Trophoblast cell (in vitro differentiated cells and primary cell): Measurements from ENCODE around the gene CLDN15.
"Not testable (repeated sequence)": the region's sequence is repeated elsewhere in the genome, so short reads cannot be mapped to it uniquely, and the experiment has no call there.

Source experiments
- DNase-seq, 2 donors: peaks; one replicate each; pipeline ENCODE4 v3.0.0-alpha.2; 2016
- H2AFZ ChIP-seq: 2 replicates; pipeline ENCODE4 v1.6.1; 2013; ENCODE audit warnings: low read length, moderate library complexity, mild to moderate bottlenecking; ENCODE audit not compliant: insufficient read depth, poor library complexity
- H2AK5ac ChIP-seq: 2 replicates; pipeline ENCODE4 v1.6.1; 2013; ENCODE audit warnings: mild to moderate bottlenecking, low read length
- H2BK120ac ChIP-seq: 2 replicates; pipeline ENCODE4 v1.6.1; 2013; ENCODE audit warnings: low read length, mild to moderate bottlenecking, moderate library complexity; ENCODE audit not compliant: insufficient read depth, poor library complexity
- H2BK12ac ChIP-seq: 2 replicates; pipeline ENCODE4 v1.6.1; 2013; ENCODE audit warnings: mild to moderate bottlenecking, low read length, moderate library complexity
- H2BK5ac ChIP-seq: 2 replicates; pipeline ENCODE4 v1.6.1; 2013; ENCODE audit warnings: low read length, low read depth, moderate library complexity, mild to moderate bottlenecking; ENCODE audit not compliant: poor library complexity
- H3K14ac ChIP-seq: 2 replicates; pipeline ENCODE4 v1.6.1; 2013; ENCODE audit warnings: mild to moderate bottlenecking, low read length
- H3K18ac ChIP-seq: 2 replicates; pipeline ENCODE4 v1.6.1; 2013; ENCODE audit warnings: mild to moderate bottlenecking, low read length
- H3K23ac ChIP-seq: 2 replicates; pipeline ENCODE4 v1.6.1; 2013; ENCODE audit warnings: low read length
- H3K27ac ChIP-seq: 2 replicates; pipeline ENCODE4 v1.5.1; 2013; ENCODE audit warnings: low read depth, mild to moderate bottlenecking, inconsistent platforms, low read length, moderate library complexity
- H3K27me3 ChIP-seq: 2 replicates; pipeline ENCODE4 v1.6.1; 2013; ENCODE audit warnings: inconsistent platforms, mild to moderate bottlenecking, low read length, moderate library complexity; ENCODE audit not compliant: insufficient read depth
- H3K36me3 ChIP-seq, 2 experiments: 1 replicate in 1 of 2; 2 replicates in 1 of 2; pipeline ENCODE4 v1.6.1; 2013; ENCODE audit warnings: low read length in 2 of 2, mild to moderate bottlenecking in 2 of 2, moderate library complexity in 1 of 2; ENCODE audit not compliant: insufficient read depth in 2 of 2, control insufficient read depth in 1 of 2
- H3K4ac ChIP-seq: 2 replicates; pipeline ENCODE4 v1.6.1; 2013; ENCODE audit warnings: low read depth, mild to moderate bottlenecking, low read length, moderate library complexity
- H3K4me1 ChIP-seq, 2 experiments: 1 replicate in 1 of 2; 2 replicates in 1 of 2; pipeline ENCODE4 v1.6.1; 2013; ENCODE audit warnings: low read length in 2 of 2, mild to moderate bottlenecking in 2 of 2, moderate library complexity in 1 of 2; ENCODE audit not compliant: insufficient read depth in 2 of 2, control insufficient read depth in 1 of 2
- H3K4me2 ChIP-seq: 2 replicates; pipeline ENCODE4 v1.6.1; 2013; ENCODE audit warnings: inconsistent platforms, mild to moderate bottlenecking, low read length, moderate library complexity
- H3K4me3 ChIP-seq: 2 replicates; pipeline ENCODE4 v1.5.1; 2013; ENCODE audit warnings: mild to moderate bottlenecking, low read depth, low read length, inconsistent platforms
- H3K79me1 ChIP-seq: one replicate; pipeline ENCODE4 v1.6.1; 2013; ENCODE audit warnings: low read length
- H3K79me2 ChIP-seq: 2 replicates; pipeline ENCODE4 v1.6.1; 2013; ENCODE audit warnings: low read length, mild to moderate bottlenecking; ENCODE audit not compliant: control insufficient read depth, insufficient read depth, poor library complexity
- H3K9ac ChIP-seq: 2 replicates; pipeline ENCODE4 v1.6.1; 2013; ENCODE audit warnings: mild to moderate bottlenecking, low read length
- H3K9me3 ChIP-seq: 2 replicates; pipeline ENCODE4 v1.6.1; 2013; ENCODE audit warnings: low read depth, mild to moderate bottlenecking, control low read depth, inconsistent platforms, low read length; ENCODE audit not compliant: insufficient read depth
- H4K12ac ChIP-seq: 2 replicates; pipeline ENCODE4 v1.6.1; 2013; ENCODE audit warnings: low read depth, mild to moderate bottlenecking, low read length, moderate library complexity
- H4K8ac ChIP-seq: 2 replicates; pipeline ENCODE4 v1.6.1; 2013; ENCODE audit warnings: low read depth, mild to moderate bottlenecking, low read length, moderate library complexity
- H4K91ac ChIP-seq: one replicate; pipeline ENCODE4 v1.6.1; 2013; ENCODE audit warnings: low read depth, mild to moderate bottlenecking, low read length, moderate library complexity
- WGBS: extraction: QIAGEN DNeasy Blood & Tissue Kit; methylation state at CpG from one replicate; pipeline ENCODE4 v1.1.7; 2013; ENCODE audit warnings: missing lambda C conversion rate; ENCODE audit not compliant: insufficient read length, insufficient coverage; ENCODE audit errors: extremely low coverage; 5-methylcytosine and 5-hydroxymethylcytosine counted together

CLDN15 gene

GRCh38 chr7:101258243-101258731, 20.7 kb upstream of the CLDN15 start:
- H3K79me1 ChIP-seq = no peaks in the 10 kb centered on the region
- H3K27ac ChIP-seq = no peak overlapping the region
- H3K14ac ChIP-seq = no peak overlapping the region
- H2AK5ac ChIP-seq = no peak overlapping the region
- no peak overlapping the region for H2AFZ ChIP-seq
- H3K4me3 ChIP-seq = no peak overlapping the region
- no peak overlapping the region for H2BK120ac ChIP-seq
- H2BK5ac ChIP-seq = no peak overlapping the region
- no peaks in the 10 kb centered on the region for H3K79me2 ChIP-seq
- H3K18ac ChIP-seq = no peak overlapping the region
- no peak overlapping the region for H3K23ac ChIP-seq
- no peak overlapping the region for H3K9ac ChIP-seq
- DNase-seq = no peak
- WGBS = no CpG with 5 or more reads among the region's 7 CpGs
- no peaks in the 10 kb centered on the region for H3K4me1 ChIP-seq
- no peaks in the 10 kb centered on the region for H3K36me3 ChIP-seq
- H3K9me3 ChIP-seq = no peaks in the 10 kb centered on the region
- H3K27me3 ChIP-seq = no peaks in the 10 kb centered on the region
- H3K4me2 ChIP-seq = no peak overlapping the region
- no peak overlapping the region for H2BK12ac ChIP-seq
- no peak overlapping the region for H4K12ac ChIP-seq
- H3K4ac ChIP-seq = no peak overlapping the region
- no peak overlapping the region for H4K8ac ChIP-seq
- no peak overlapping the region for H4K91ac ChIP-seq

GRCh38 chr7:101255796-101256195, 18.2 kb upstream of the CLDN15 start:
- Histone ChIP-seq H3K23ac (no peak overlapping the region), H3K27ac (no peak overlapping the region), H3K4me1 (peaks cover 3 to 4% of the 10 kb centered on the region in 2 experiments), H3K36me3 (no peaks in the 10 kb centered on the region), H3K18ac (no peak overlapping the region), H4K8ac (no peak overlapping the region), H3K9ac (no peak overlapping the region), H3K9me3 (no peaks in the 10 kb centered on the region), H3K27me3 (no peaks in the 10 kb centered on the region), H3K79me1 (peaks cover 4% of the 10 kb centered on the region), H2BK12ac (no peak overlapping the region), H4K12ac (no peak overlapping the region), H4K91ac (no peak overlapping the region), H2AK5ac (no peak overlapping the region), H2BK120ac (no peak overlapping the region), H3K79me2 (peaks cover 4% of the 10 kb centered on the region), H3K4ac (no peak overlapping the region), H3K14ac (no peak overlapping the region), H2BK5ac (no peak overlapping the region), H3K4me3 (no peak overlapping the region), H2AFZ (no peak overlapping the region), H3K4me2 (no peak overlapping the region)
- DNase-seq = peak in 1 of 2 donors; percentile 45
- no CpG with 5 or more reads among the region's 4 CpGs for WGBS

- not testable (repeated sequence) for DNase-seq, H2BK5ac ChIP-seq, H3K18ac ChIP-seq, H2BK120ac ChIP-seq, H3K79me2 ChIP-seq, H2BK12ac ChIP-seq, H2AK5ac ChIP-seq, H3K23ac ChIP-seq, H3K27ac ChIP-seq, H3K27me3 ChIP-seq, H3K4me3 ChIP-seq, H3K36me3 ChIP-seq, H3K9ac ChIP-seq, H3K9me3 ChIP-seq, H3K79me1 ChIP-seq, H3K4ac ChIP-seq, H3K4me2 ChIP-seq, H3K14ac ChIP-seq, H3K4me1 ChIP-seq
- Histone ChIP-seq H4K91ac (peak overlapping the region; percentile 58), H4K8ac (peak overlapping the region; percentile 83), H2AFZ (peak overlapping the region; percentile 74), H4K12ac (peak overlapping the region; percentile 91)
- WGBS = no CpG with 5 or more reads among the region's 5 CpGs
Observed at GRCh38 chr7:101253199-101253598, 15.6 kb upstream of the CLDN15 start.

- Histone ChIP-seq H3K36me3 (peaks cover 6 to 7% of the 10 kb centered on the region in 2 experiments), H3K18ac (peak overlapping the region; percentile 10), H3K79me2 (peaks cover 4% of the 10 kb centered on the region), H3K14ac (peak overlapping the region; percentile 14), H3K23ac (no peak overlapping the region), H2BK5ac (no peak overlapping the region), H4K12ac (peak overlapping the region; percentile 24), H2BK12ac (no peak overlapping the region), H3K27me3 (no peaks in the 10 kb centered on the region), H4K8ac (peak overlapping the region; percentile 67), H3K4me1 (peaks cover 3 to 4% of the 10 kb centered on the region in 2 experiments), H3K9me3 (no peaks in the 10 kb centered on the region), H2BK120ac (no peak overlapping the region), H3K4me3 (peak overlapping the region; percentile 82), H3K9ac (peak overlapping the region; percentile 75), H2AFZ (peak overlapping the region; percentile 38), H3K4ac (peak overlapping the region; percentile 37), H3K79me1 (peaks cover 4% of the 10 kb centered on the region), H2AK5ac (peak overlapping the region; percentile 40), H3K27ac (peak overlapping the region; percentile 35), H4K91ac (peak overlapping the region; percentile 58), H3K4me2 (peak overlapping the region; percentile 69)
- peak; percentile 99 to 100 for DNase-seq
- no CpG with 5 or more reads among the region's 55 CpGs for WGBS
Observed at GRCh38 chr7:101251871-101252659, 14.5 kb upstream of the CLDN15 start.
